Neuronal stem cell (in vitro differentiated cells): Measurements from ENCODE around the gene MLX.

Experiments
- DNase-seq: peaks from one replicate; pipeline ENCODE4 v3.0.0-alpha.2; 2013; ENCODE audit warnings: low spot score
- H2AFZ ChIP-seq: one replicate; pipeline ENCODE4 v1.6.1; 2013; ENCODE audit warnings: mild to moderate bottlenecking, low read length, inconsistent platforms
- H2AK5ac ChIP-seq: 2 replicates; pipeline ENCODE4 v1.6.1; 2013; ENCODE audit warnings: low read depth, mild to moderate bottlenecking, inconsistent platforms, low read length, moderate library complexity, mixed read lengths
- H2BK120ac ChIP-seq: 2 replicates; pipeline ENCODE4 v1.6.1; 2013; ENCODE audit warnings: low read depth, mild to moderate bottlenecking, inconsistent platforms, low read length, moderate library complexity, mixed read lengths
- H2BK12ac ChIP-seq: one replicate; pipeline ENCODE4 v1.6.1; 2013; ENCODE audit warnings: low read length, inconsistent platforms
- H2BK15ac ChIP-seq: 2 replicates; pipeline ENCODE4 v1.6.1; 2013; ENCODE audit warnings: mild to moderate bottlenecking, low read length, inconsistent platforms, mixed read lengths
- H2BK5ac ChIP-seq: one replicate; pipeline ENCODE4 v1.6.1; 2013; ENCODE audit warnings: inconsistent platforms, mild to moderate bottlenecking, low read length, moderate library complexity
- H3K14ac ChIP-seq: one replicate; pipeline ENCODE4 v1.6.1; 2013; ENCODE audit warnings: low read length, inconsistent platforms
- H3K18ac ChIP-seq: 2 replicates; pipeline ENCODE4 v1.6.1; 2013; ENCODE audit warnings: low read length, inconsistent platforms
- H3K23ac ChIP-seq: 2 replicates; pipeline ENCODE4 v1.6.1; 2013; ENCODE audit warnings: low read depth, mild to moderate bottlenecking, mixed read lengths, low read length, inconsistent platforms; ENCODE audit not compliant: poor library complexity
- H3K27ac ChIP-seq: replicated peaks from 3 replicates; pipeline ENCODE4 v1.5.1; 2013; ENCODE audit warnings: low read length, inconsistent platforms
- H3K27me3 ChIP-seq, 3 experiments: 2 replicates each; pipeline ENCODE4 v1.6.1; 2013; ENCODE audit warnings: low read length in 3 of 3, mild to moderate bottlenecking in 2 of 3, inconsistent platforms in 1 of 3, low read depth in 1 of 3, mixed read lengths in 1 of 3, moderate library complexity in 1 of 3; ENCODE audit not compliant: control insufficient read depth in 3 of 3, insufficient read depth in 3 of 3
- H3K36me3 ChIP-seq, 2 donors: replicated peaks in 1 of 2; 2 replicates each; pipeline ENCODE4 v1.6.1; 2013; ENCODE audit warnings: low read length in 2 of 2; ENCODE audit not compliant: control insufficient read depth in 2 of 2, insufficient read depth in 2 of 2
- H3K4ac ChIP-seq: 2 replicates; pipeline ENCODE4 v1.6.1; 2013; ENCODE audit warnings: inconsistent platforms, mild to moderate bottlenecking, low read length, moderate library complexity
- H3K4me1 ChIP-seq, 2 donors: 1 replicate in 1 of 2; 2 replicates in 1 of 2; pipeline ENCODE4 v1.6.1; 2013; ENCODE audit warnings: low read length in 2 of 2, low read depth in 1 of 2; ENCODE audit not compliant: control insufficient read depth in 2 of 2, insufficient read depth in 1 of 2
- H3K4me2 ChIP-seq: one replicate; pipeline ENCODE4 v1.6.1; 2013; ENCODE audit warnings: mild to moderate bottlenecking, low read length, inconsistent platforms; ENCODE audit not compliant: insufficient read depth, poor library complexity, severe bottlenecking
- H3K4me3 ChIP-seq, 2 donors: 2 replicates each; pipeline ENCODE4 v1.5.1; 2013; ENCODE audit warnings: low read length in 2 of 2, mild to moderate bottlenecking in 2 of 2, inconsistent platforms in 1 of 2, moderate library complexity in 1 of 2
- H3K79me1 ChIP-seq: one replicate; pipeline ENCODE4 v1.6.1; 2013; ENCODE audit warnings: low read depth, mild to moderate bottlenecking, inconsistent platforms, low read length, moderate library complexity
- H3K9ac ChIP-seq: one replicate; pipeline ENCODE4 v1.6.1; 2013; ENCODE audit warnings: mild to moderate bottlenecking, low read depth, low read length, inconsistent platforms; ENCODE audit not compliant: poor library complexity
- H3K9me3 ChIP-seq, 2 donors: replicated peaks in 1 of 2; 2 replicates each; pipeline versions ENCODE3 to v1.6.1; 2013; ENCODE audit warnings: low read length in 2 of 2, mild to moderate bottlenecking in 2 of 2, inconsistent platforms in 1 of 2, low read depth in 1 of 2, mixed read lengths in 1 of 2, moderate library complexity in 1 of 2; ENCODE audit not compliant: control insufficient read depth in 2 of 2, insufficient read depth in 1 of 2
- H4K8ac ChIP-seq: one replicate; pipeline ENCODE4 v1.6.1; 2013; ENCODE audit warnings: low read depth, mild to moderate bottlenecking, inconsistent platforms, low read length, moderate library complexity
- H4K91ac ChIP-seq: one replicate; pipeline ENCODE4 v1.6.1; 2013; ENCODE audit warnings: low read length, low read depth, mild to moderate bottlenecking, inconsistent platforms; ENCODE audit not compliant: poor library complexity
- WGBS, 2 donors: extraction: QIAGEN DNeasy Blood & Tissue Kit; methylation state at CpG; one replicate each; pipeline ENCODE4 v1.1.7; 2013; ENCODE audit warnings: missing lambda C conversion rate in 2 of 2, mixed read lengths in 1 of 2; ENCODE audit not compliant: insufficient read length in 2 of 2, insufficient replicate concordance in 1 of 2; ENCODE audit errors: extremely low coverage in 2 of 2; 5-methylcytosine and 5-hydroxymethylcytosine counted together

Gene MLX

DNA sequence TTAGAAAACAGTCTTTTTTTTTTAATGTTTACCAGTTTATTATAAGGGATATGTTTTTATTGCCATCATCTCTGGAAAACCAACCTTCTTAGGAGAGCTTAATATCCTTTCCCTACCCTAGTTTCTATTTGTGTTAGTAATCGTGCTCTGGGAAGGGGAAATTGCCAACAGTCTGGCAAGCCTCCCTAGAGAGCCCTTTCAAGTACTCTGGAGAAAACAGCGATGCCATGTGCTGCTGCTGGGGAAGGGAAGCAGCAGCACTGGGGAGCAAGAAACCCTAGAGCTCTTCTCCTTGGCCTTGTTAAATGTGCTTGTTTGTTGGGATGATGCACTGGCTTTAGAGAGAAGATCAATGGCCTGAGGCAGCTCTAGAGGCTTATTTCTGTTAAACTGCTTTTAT is 32.0 kb downstream of the MLX start:
- no peak overlapping the region for H4K8ac ChIP-seq
- H3K79me1 ChIP-seq, result no peaks in the 10 kb centered on the region
- H3K18ac ChIP-seq, result no peak overlapping the region
- no peak overlapping the region for H2BK120ac ChIP-seq
- no peak overlapping the region for H3K4me3 ChIP-seq
- H3K14ac ChIP-seq, result no peak overlapping the region
- no peak overlapping the region for H2AFZ ChIP-seq
- no peak overlapping the region for H2AK5ac ChIP-seq
- H4K91ac ChIP-seq, result no peak overlapping the region
- no peak overlapping the region for H3K4ac ChIP-seq
- H2BK12ac ChIP-seq, result no peak overlapping the region
- no peak overlapping the region for H3K4me2 ChIP-seq
- H3K4me1 ChIP-seq, result no peaks in the 10 kb centered on the region
- no peak overlapping the region for H2BK15ac ChIP-seq
- no peak overlapping the region for H2BK5ac ChIP-seq
- no peaks in the 10 kb centered on the region for H3K9me3 ChIP-seq
- H3K27me3 ChIP-seq, result no peaks in the 10 kb centered on the region
- no peak for DNase-seq
- no peak overlapping the region for H3K27ac ChIP-seq
- no CpG with 5 or more reads among the region's 2 CpGs for WGBS, 2 donors
- no peak overlapping the region for H3K23ac ChIP-seq
- no peak overlapping the region for H3K9ac ChIP-seq
- peaks cover 0 to 15% of the 10 kb centered on the region in 2 donors for H3K36me3 ChIP-seq

GRCh38 chr17:42603318-42603717 is 36.4 kb downstream of the MLX start:
- no peaks in the 10 kb centered on the region for H3K27me3 ChIP-seq
- no peaks in the 10 kb centered on the region for H3K9me3 ChIP-seq
- H4K91ac ChIP-seq, result no peak overlapping the region
- no peak overlapping the region for H3K9ac ChIP-seq
- H3K4me1 ChIP-seq, result peaks cover 3 to 6% of the 10 kb centered on the region in 2 donors
- no peak overlapping the region for H3K4me3 ChIP-seq
- H3K36me3 ChIP-seq, result peaks cover 0 to 17% of the 10 kb centered on the region in 2 donors
- no peak overlapping the region for H3K18ac ChIP-seq
- no CpG with 5 or more reads among the region's 7 CpGs for WGBS, 2 donors
- no peak overlapping the region for H3K27ac ChIP-seq
- no peak overlapping the region for H4K8ac ChIP-seq
- H2BK12ac ChIP-seq, result no peak overlapping the region
- no peak overlapping the region for H3K4me2 ChIP-seq
- no peak overlapping the region for H3K14ac ChIP-seq
- H3K4ac ChIP-seq, result no peak overlapping the region
- no peak overlapping the region for H2AK5ac ChIP-seq
- DNase-seq, result no peak
- H2BK5ac ChIP-seq, result no peak overlapping the region
- no peak overlapping the region for H2BK120ac ChIP-seq
- H3K23ac ChIP-seq, result no peak overlapping the region
- H3K79me1 ChIP-seq, result peaks cover 1% of the 10 kb centered on the region
- no peak overlapping the region for H2BK15ac ChIP-seq
- no peak overlapping the region for H2AFZ ChIP-seq

- Histone ChIP-seq H4K8ac (no peak overlapping the region), H3K27ac (no peak overlapping the region), H3K14ac (no peak overlapping the region), H4K91ac (no peak overlapping the region), H3K27me3 (no peaks in the 10 kb centered on the region), H2BK5ac (no peak overlapping the region), H2AFZ (no peak overlapping the region), H3K4me2 (no peak overlapping the region), H3K79me1 (peaks cover 10% of the 10 kb centered on the region), H2BK15ac (no peak overlapping the region), H3K9ac (no peak overlapping the region), H3K9me3 (no peaks in the 10 kb centered on the region), H3K4me1 (peaks cover 7 to 11% of the 10 kb centered on the region in 2 donors), H3K23ac (no peak overlapping the region), H2BK120ac (no peak overlapping the region), H2AK5ac (no peak overlapping the region), H3K18ac (no peak overlapping the region), H3K4ac (no peak overlapping the region), H3K4me3 (peak overlapping the region in 1 of 2 donors; percentile 98), H3K36me3 (peaks cover 10 to 31% of the 10 kb centered on the region in 2 donors), H2BK12ac (no peak overlapping the region)
- WGBS, 2 donors, result no CpG with 5 or more reads among the region's 3 CpGs
- no peak for DNase-seq
These were observed 40.9 kb downstream of the MLX start for GRCh38 chr17:42607769-42608168.

GRCh38 chr17:42608305-42609181 is 41.6 kb downstream of the MLX start:
- H2BK5ac ChIP-seq, result peak overlapping the region; percentile 93
- peaks cover 10% of the 10 kb centered on the region for H3K79me1 ChIP-seq
- no CpG with 5 or more reads among the region's 30 CpGs for WGBS, 2 donors
- H3K9ac ChIP-seq, result peak overlapping the region; percentile 97
- H3K9me3 ChIP-seq, result no peaks in the 10 kb centered on the region
- peak overlapping the region; percentile 66 for H3K27ac ChIP-seq
- peaks cover 15 to 35% of the 10 kb centered on the region in 2 donors for H3K36me3 ChIP-seq
- peak overlapping the region; percentile 98 for H3K23ac ChIP-seq
- peak overlapping the region; percentile 88 for H2AK5ac ChIP-seq
- peak overlapping the region; percentile 92 for H2AFZ ChIP-seq
- H2BK12ac ChIP-seq, result peak overlapping the region; percentile 41
- peak overlapping the region; percentile 99 for H3K18ac ChIP-seq
- H3K4ac ChIP-seq, result peak overlapping the region; percentile 66
- DNase-seq, result no peak
- peak overlapping the region; percentile 91 for H3K4me2 ChIP-seq
- peak overlapping the region; percentile 17 for H4K8ac ChIP-seq
- H3K4me3 ChIP-seq, result peak overlapping the region; percentile 82 to 98
- peak overlapping the region; percentile 94 for H3K14ac ChIP-seq
- H2BK15ac ChIP-seq, result peak overlapping the region; percentile 67
- no peak overlapping the region for H4K91ac ChIP-seq
- H2BK120ac ChIP-seq, result no peak overlapping the region
- peaks cover 7 to 11% of the 10 kb centered on the region in 2 donors for H3K4me1 ChIP-seq
- H3K27me3 ChIP-seq, result no peaks in the 10 kb centered on the region
